ENCODE results near the gene USPL1.
"Not testable (repeated sequence)": the region's sequence is repeated elsewhere in the genome, so short reads cannot be mapped to it uniquely, and the experiment has no call there.

USPL1 gene

GRCh38 chr13:30648522-30649012, 30.8 kb downstream of the USPL1 start:
- H3K4me3 ChIP-seq (ENCODE audit: low read depth, low read length): no peak overlapping the region
- no peak for DNase-seq (ENCODE audit: low read depth)

GRCh38 chr13:30651648-30652047, 33.9 kb downstream of the USPL1 start:
- not testable (repeated sequence) for DNase-seq (ENCODE audit: low read depth); H3K4me3 ChIP-seq (ENCODE audit: low read depth, low read length)

GRCh38 chr13:30652746-30653386, 35.1 kb downstream of the USPL1 start:
- no peak for DNase-seq (ENCODE audit: low read depth)
- H3K4me3 ChIP-seq (ENCODE audit: low read depth, low read length): no peak overlapping the region

- H3K4me3 ChIP-seq (ENCODE audit: low read depth, low read length): no peak overlapping the region
- DNase-seq (ENCODE audit: low read depth): no peak
These were observed 36.7 kb downstream of the USPL1 start for GRCh38 chr13:30654430-30654829.

GRCh38 chr13:30656178-30656577, 38.5 kb downstream of the USPL1 start:
- no peak overlapping the region for H3K4me3 ChIP-seq (ENCODE audit: low read depth, low read length)
- no peak for DNase-seq (ENCODE audit: low read depth)

- no peak overlapping the region for H3K4me3 ChIP-seq (ENCODE audit: low read depth, low read length)
- DNase-seq (ENCODE audit: low read depth): no peak
These were observed 42.3 kb downstream of the USPL1 start for GRCh38 chr13:30659980-30660379.

GRCh38 chr13:30660796-30661195, 43.1 kb downstream of the USPL1 start:
- DNase-seq (ENCODE audit: low read depth): no peak
- no peak overlapping the region for H3K4me3 ChIP-seq (ENCODE audit: low read depth, low read length)

GRCh38 chr13:30664689-30665275, 47.1 kb downstream of the USPL1 start:
- no peak for DNase-seq (ENCODE audit: low read depth)
- no peak overlapping the region for H3K4me3 ChIP-seq (ENCODE audit: low read depth, low read length)

GRCh38 chr13:30665638-30666037, 47.9 kb downstream of the USPL1 start:
- DNase-seq (ENCODE audit: low read depth): no peak
- H3K4me3 ChIP-seq (ENCODE audit: low read depth, low read length): no peak overlapping the region

GRCh38 chr13:30666113-30666512, 48.4 kb downstream of the USPL1 start:
- no peak for DNase-seq (ENCODE audit: low read depth)
- H3K4me3 ChIP-seq (ENCODE audit: low read depth, low read length): no peak overlapping the region

- DNase-seq (ENCODE audit: low read depth): no peak
- no peak overlapping the region for H3K4me3 ChIP-seq (ENCODE audit: low read depth, low read length)
These were observed 49.3 kb downstream of the USPL1 start for GRCh38 chr13:30667014-30667413.

GRCh38 chr13:30668312-30668711, 50.6 kb downstream of the USPL1 start:
- DNase-seq (ENCODE audit: low read depth): no peak

GRCh38 chr13:30671271-30671815, 53.6 kb downstream of the USPL1 start:
- DNase-seq (ENCODE audit: low read depth): no peak
- no peak overlapping the region for H3K4me3 ChIP-seq (ENCODE audit: low read depth, low read length)

More at GRCh38 chr13:30668312-30668711, 50.6 kb downstream of the USPL1 start:
- H3K4me3 ChIP-seq (ENCODE audit: low read depth, low read length): no peak overlapping the region

- DNase-seq (ENCODE audit: low read depth): peak; percentile 79
- H3K4me3 ChIP-seq (ENCODE audit: low read depth, low read length): peak overlapping the region; percentile 50
These were observed 56.2 kb downstream of the USPL1 start for GRCh38 chr13:30673669-30674521.

- no peak overlapping the region for H3K4me3 ChIP-seq (ENCODE audit: low read depth, low read length)
- no peak for DNase-seq (ENCODE audit: low read depth)
These were observed 58.0 kb downstream of the USPL1 start for GRCh38 chr13:30675717-30676116.

- no peak for DNase-seq (ENCODE audit: low read depth)
- H3K4me3 ChIP-seq (ENCODE audit: low read depth, low read length): no peak overlapping the region
These were observed 59.0 kb downstream of the USPL1 start for GRCh38 chr13:30676672-30677071.

GRCh38 chr13:30679483-30680330, 62.0 kb downstream of the USPL1 start:
- H3K4me3 ChIP-seq (ENCODE audit: low read depth, low read length): no peak overlapping the region
- DNase-seq (ENCODE audit: low read depth): no peak

GRCh38 chr13:30681843-30682242, 64.1 kb downstream of the USPL1 start:
- H3K4me3 ChIP-seq (ENCODE audit: low read depth, low read length): no peak overlapping the region
- DNase-seq (ENCODE audit: low read depth): peak; percentile 54

- no peak overlapping the region for H3K4me3 ChIP-seq (ENCODE audit: low read depth, low read length)
- no peak for DNase-seq (ENCODE audit: low read depth)
These were observed 67.7 kb downstream of the USPL1 start for GRCh38 chr13:30685320-30685859.
